ENCODE data around the gene SPACA9. TPM values are rescaled to one million over a fixed set of nuclear protein-coding genes. Genes with fewer than 3 reads are reported as not detected.

Gene SPACA9
- 3.4 and 4.7 TPM in 2 replicates for total RNA-seq (2014; rRNA removed; shearing (Covaris generic))
- polyA plus RNA-seq (2015; cell fraction: cytosol; rRNA removed), result 6.1 and 7.5 TPM in 2 replicates
- polyA plus RNA-seq (2015; cell fraction: nucleus; rRNA removed), result 5.3 and 5.9 TPM in 2 replicates

GRCh38 chr9:132878695-132879456, at the start of gene SPACA9:
TSS of gene SPACA9 (plus strand) at chr9:132878898. CDS start at chr9:132883948, 5,050 bp downstream.
- in situ Hi-C loops (cut with HindIII; ENCODE audit: low pct_unique_long_range_greater_than_20kb, low sequenced_read_pairs), result no loop called here
- peak; percentile 46 for DNase-seq (ENCODE audit: low read depth, low spot score)

GRCh38 chr9:132832171-132832881, 46.4 kb upstream of the SPACA9 start:
- no peak for DNase-seq (ENCODE audit: low read depth, low spot score)
- in situ Hi-C loops (cut with HindIII; ENCODE audit: low pct_unique_long_range_greater_than_20kb, low sequenced_read_pairs), result no loop called here

DNA sequence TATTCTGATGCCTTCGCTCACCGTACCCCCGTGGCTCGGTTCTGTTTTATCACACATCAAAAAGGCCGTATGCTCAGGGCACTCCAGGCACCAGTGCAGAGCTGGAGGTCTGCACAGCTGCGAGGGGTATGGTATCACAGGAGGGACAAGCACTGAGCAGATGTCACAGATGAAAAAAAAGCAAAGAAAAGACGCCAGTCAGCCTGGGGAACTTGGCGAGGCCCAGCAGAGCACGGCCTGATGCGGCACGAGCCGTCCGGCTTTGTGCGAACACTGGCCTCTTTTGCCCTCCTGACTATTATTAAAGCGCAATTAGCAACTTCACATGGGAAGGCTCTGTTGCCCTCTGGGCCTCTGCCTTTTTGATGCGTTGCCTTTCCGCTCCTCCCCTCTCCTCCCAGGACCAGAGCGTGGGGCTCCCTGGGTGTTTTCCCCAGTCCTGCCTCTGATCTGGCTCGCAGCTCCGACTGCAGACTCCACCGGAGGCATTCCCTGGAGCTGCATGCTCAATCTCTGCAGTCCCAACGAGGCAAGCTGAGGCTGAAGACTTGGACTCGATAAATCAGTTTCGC, 45.1 kb upstream of the SPACA9 start:
- in situ Hi-C loops (cut with HindIII; ENCODE audit: low pct_unique_long_range_greater_than_20kb, low sequenced_read_pairs), result no loop called here
- DNase-seq (ENCODE audit: low read depth, low spot score), result no peak

DNA sequence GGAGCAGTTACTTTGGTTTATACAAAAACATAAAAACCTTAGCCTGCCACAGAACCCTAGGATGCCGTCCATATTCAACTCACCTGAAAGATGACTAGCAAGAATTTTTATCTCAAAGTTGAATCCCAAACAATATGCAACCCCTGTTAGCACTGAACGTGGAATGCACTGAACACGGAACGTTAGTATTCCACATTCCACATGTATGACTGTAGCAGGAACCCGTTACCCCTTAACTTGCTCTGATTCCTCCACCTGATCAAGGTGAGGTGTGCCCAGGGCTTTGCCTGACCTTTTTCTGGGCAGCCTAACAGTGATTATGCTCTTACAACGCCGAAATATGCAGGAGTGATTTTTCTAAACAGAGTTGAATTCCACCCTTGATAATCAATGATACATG, 44.4 kb upstream of the SPACA9 start:
- DNase-seq (ENCODE audit: low read depth, low spot score), result no peak
- in situ Hi-C loops (cut with HindIII; ENCODE audit: low pct_unique_long_range_greater_than_20kb, low sequenced_read_pairs), result no loop called here

DNA sequence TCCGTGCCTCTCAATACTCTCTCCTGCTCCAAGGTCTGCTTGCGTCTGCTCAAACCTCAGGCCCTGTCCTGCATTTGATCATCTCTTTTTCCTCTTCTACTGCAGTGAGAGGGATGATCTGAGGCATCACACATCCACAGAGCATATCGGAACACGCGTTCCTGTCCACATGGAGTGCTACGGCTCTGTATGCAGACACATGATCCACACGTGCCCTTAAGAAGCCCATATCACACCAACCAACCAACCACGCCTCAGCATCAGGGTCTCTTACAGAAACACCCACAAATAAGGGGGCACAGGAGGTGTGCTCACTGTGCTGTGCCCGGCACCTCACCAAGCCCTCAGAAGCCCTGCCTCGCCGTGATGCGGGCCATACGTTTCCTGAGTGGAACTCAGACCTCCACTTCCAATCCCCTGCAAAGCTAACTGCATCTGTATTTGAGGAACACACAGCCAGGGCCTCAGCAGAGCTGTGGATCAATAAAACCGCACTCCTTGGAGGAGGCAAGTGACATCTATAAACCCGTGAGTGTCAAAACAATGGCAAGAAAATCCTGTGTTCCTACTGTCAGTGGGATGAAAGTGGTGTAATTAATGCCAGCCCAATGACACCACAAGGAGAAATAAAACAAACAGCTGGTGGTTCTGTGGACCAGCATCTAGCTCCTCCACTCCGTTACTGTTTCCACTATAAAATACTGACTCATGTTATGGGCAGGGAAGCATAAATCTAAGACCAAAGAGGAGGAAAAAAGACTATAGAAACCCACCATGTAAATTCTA, 41.0 kb upstream of the SPACA9 start:
- in situ Hi-C loops (cut with HindIII; ENCODE audit: low pct_unique_long_range_greater_than_20kb, low sequenced_read_pairs), result no loop called here
- DNase-seq (ENCODE audit: low read depth, low spot score), result no peak

GRCh38 chr9:132838291-132838690, 40.4 kb upstream of the SPACA9 start:
- in situ Hi-C loops (cut with HindIII; ENCODE audit: low pct_unique_long_range_greater_than_20kb, low sequenced_read_pairs), result no loop called here
- DNase-seq (ENCODE audit: low read depth, low spot score), result no peak

DNA sequence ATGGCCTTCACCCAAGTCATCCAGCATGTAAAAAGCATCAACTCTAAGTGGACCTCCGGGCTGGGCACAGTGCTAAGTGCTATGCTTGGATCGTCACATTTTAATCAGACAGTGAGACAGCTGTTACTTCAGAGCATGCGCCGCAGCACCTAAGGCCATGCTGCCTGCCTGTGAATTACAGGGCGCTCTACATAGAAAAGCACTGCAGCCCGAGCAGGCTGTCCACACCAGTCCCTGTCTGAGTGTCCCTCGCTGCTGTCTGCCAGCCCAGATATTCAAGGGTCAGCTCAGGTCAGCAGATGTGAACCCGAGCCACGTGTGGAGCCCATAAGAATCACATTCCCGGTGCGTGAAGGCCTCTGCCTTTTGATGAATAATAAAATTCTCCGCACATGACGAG, 37.7 kb upstream of the SPACA9 start:
- DNase-seq (ENCODE audit: low read depth, low spot score), result no peak
- in situ Hi-C loops (cut with HindIII; ENCODE audit: low pct_unique_long_range_greater_than_20kb, low sequenced_read_pairs), result no loop called here

GRCh38 chr9:132842124-132843044, 36.3 kb upstream of the SPACA9 start:
- no peak for DNase-seq (ENCODE audit: low read depth, low spot score)
- in situ Hi-C loops (cut with HindIII; ENCODE audit: low pct_unique_long_range_greater_than_20kb, low sequenced_read_pairs), result no loop called here

DNA sequence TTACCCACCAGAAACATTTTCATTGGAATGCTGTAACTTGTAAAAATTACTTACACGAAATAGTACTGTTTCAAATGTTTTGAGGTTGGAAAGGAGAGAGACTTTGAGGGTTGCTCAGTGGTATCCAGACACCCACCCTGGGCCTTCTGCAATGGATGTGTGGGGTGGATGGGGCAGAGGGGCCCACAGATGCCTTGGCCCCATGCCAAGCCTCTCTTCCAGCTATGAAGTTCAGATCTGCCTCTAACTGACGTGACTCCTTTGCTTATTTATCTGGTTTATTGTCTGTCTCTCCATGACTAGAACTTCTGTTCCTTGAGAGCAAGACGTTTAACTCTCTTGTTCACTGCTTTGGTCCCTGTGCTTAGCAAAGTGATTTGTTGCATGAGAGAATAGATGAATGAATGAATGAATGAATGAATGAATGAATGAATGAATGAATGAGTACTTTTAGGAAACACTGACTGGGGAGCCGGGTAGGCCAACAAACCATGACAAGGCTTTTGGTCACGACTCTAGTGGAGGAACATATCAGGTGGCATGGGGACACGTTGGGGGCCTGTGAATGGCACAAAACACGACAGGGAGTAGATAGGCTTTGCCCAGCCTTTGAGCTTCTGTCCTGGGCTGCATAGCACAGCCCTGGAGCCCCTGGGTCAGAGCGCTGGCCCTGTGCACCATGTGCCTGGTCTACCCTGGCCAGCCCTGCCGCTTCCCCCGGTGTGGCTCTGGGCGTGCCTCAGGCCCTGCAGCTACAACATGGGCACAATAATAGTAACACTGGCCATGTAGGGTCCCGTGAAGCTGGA, 32.4 kb upstream of the SPACA9 start:
- in situ Hi-C loops (cut with HindIII; ENCODE audit: low pct_unique_long_range_greater_than_20kb, low sequenced_read_pairs), result no loop called here
- no peak for DNase-seq (ENCODE audit: low read depth, low spot score)

- in situ Hi-C loops (cut with HindIII; ENCODE audit: low pct_unique_long_range_greater_than_20kb, low sequenced_read_pairs), result no loop called here
- no peak for DNase-seq (ENCODE audit: low read depth, low spot score)
These were observed 31.7 kb upstream of the SPACA9 start for GRCh38 chr9:132846918-132847515.

- in situ Hi-C loops (cut with HindIII; ENCODE audit: low pct_unique_long_range_greater_than_20kb, low sequenced_read_pairs), result no loop called here
- no peak for DNase-seq (ENCODE audit: low read depth, low spot score)
These were observed 29.5 kb upstream of the SPACA9 start for GRCh38 chr9:132849185-132849706.

DNA sequence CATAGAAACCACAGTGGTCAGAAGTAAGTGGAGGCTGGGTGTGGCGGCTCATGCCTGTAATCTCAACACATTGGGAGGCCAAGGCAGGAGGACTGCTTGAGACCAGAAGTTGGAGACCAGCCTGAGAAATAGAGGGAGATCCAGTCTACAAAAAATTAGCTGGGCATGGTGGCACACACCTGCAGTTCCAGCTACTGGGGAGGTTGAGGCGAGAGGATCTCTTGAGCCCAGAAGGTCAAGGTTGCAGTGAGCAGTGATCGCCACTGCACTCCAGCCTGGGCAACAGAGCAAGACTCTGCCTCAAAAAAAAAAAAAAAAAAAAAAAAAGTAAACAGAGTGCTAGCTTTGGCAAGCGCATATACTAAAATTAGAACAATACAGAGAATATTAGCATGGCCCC, 25.2 kb upstream of the SPACA9 start:
- no peak for DNase-seq (ENCODE audit: low read depth, low spot score)
- in situ Hi-C loops (cut with HindIII; ENCODE audit: low pct_unique_long_range_greater_than_20kb, low sequenced_read_pairs), result no loop called here

DNA sequence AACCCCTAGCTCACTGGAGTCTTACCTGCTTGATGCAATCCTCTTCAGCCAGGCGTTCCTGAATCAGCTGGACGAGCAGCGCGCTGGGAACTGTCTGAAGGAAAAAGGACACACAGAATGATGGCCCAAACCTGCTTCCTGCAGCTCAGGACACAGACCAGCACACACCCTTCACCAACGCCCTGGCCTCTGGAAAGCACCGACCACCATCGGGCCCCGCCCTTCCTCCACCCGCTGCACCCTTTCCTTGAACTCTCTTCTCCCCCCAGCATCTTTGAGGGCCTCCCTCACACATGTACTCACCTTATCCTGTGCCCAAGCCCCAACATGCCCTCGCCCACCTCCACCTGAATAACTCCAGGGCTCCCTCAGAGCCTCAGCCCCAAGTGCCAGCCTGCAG, 23.9 kb upstream of the SPACA9 start:
- in situ Hi-C loops (cut with HindIII; ENCODE audit: low pct_unique_long_range_greater_than_20kb, low sequenced_read_pairs), result no loop called here
- DNase-seq (ENCODE audit: low read depth, low spot score), result no peak

DNA sequence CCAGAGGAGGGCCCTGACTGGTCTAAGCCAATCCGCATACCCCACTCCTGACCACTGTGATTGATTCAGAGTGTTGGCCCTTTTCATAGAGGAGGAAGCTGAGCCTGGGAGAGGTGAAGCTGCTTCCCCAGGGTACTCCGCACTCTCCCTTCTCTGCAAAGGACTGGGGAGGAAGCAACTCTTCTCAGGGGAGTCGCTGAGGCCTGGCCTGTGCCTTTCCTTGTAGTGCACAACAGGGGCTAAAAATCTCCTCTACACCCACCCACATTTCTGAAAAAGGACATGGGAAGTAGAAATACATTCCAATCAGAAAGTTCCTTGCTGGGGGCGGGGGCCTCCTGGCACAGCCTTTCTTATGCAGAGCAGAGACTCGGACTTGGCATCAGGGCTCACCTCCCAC, 22.8 kb upstream of the SPACA9 start:
- in situ Hi-C loops (cut with HindIII; ENCODE audit: low pct_unique_long_range_greater_than_20kb, low sequenced_read_pairs), result no loop called here
- DNase-seq (ENCODE audit: low read depth, low spot score), result no peak

DNA sequence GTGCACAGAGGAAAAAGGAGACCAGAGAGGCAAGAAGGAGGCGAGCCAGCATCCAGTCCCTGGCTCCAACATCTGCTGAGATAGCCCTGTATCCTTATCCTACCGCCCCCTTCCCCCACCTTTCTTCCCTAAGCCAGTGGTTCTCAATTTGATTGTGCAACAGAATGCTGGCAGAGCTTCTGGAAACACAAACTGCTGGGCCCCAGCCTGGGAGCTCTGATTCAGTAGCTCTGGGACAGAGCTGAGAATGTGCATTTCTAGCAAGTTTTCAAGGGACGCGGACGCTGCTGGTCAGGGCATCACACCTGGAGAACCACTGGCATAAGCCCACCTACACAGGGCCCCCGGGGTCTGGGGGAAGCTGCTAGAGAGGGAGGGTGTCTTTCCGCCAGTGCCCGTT, 21.7 kb upstream of the SPACA9 start:
- in situ Hi-C loops (cut with HindIII; ENCODE audit: low pct_unique_long_range_greater_than_20kb, low sequenced_read_pairs), result no loop called here
- no peak for DNase-seq (ENCODE audit: low read depth, low spot score)
